ENCODE measurements around the gene SAXO1. TPM values are rescaled to one million over a fixed set of nuclear protein-coding genes. Genes with fewer than 3 reads are reported as not detected.

SAXO1 gene, protein sequence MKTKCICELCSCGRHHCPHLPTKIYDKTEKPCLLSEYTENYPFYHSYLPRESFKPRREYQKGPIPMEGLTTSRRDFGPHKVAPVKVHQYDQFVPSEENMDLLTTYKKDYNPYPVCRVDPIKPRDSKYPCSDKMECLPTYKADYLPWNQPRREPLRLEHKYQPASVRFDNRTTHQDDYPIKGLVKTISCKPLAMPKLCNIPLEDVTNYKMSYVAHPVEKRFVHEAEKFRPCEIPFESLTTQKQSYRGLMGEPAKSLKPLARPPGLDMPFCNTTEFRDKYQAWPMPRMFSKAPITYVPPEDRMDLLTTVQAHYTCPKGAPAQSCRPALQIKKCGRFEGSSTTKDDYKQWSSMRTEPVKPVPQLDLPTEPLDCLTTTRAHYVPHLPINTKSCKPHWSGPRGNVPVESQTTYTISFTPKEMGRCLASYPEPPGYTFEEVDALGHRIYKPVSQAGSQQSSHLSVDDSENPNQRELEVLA
- polyA plus RNA-seq (2013, experiment 1 of 2), result 0.01 TPM
- polyA plus RNA-seq (2013, experiment 2 of 2), result 0.04 TPM

DNA sequence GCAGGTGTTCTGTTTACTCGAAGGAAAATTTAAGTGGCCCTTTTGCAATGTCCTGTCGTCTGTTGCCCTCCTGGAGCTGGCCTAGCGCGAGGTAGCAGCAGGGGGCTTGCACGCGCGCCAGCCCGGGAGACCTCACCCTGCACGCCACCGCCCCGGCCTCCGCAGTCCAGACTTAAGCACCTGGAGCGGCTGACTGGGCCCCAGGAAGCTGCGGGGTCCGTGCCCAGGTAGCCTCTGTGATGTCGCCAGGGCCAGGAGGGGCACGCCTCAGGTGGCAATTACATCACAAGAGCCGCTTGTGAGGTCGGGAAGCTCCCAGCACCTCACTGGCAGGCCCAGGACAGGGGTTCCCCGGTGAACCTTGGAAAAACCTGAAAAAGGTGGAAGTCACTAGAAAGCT, at the start of gene SAXO1:
TSS of gene SAXO1 (minus strand) at position 195 of the 400 bp plus-strand sequence. CDS start 301 bp downstream, outside the sequence.
- no CpG with 5 or more reads among the region's 20 CpGs for WGBS (ENCODE audit: extremely low coverage, insufficient coverage, low lambda C conversion rate)
- H3K4me1 ChIP-seq (ENCODE audit: control insufficient read depth, low read depth, low read length), result no peaks in the 10 kb centered on the region
- H3K4me2 ChIP-seq (ENCODE audit: low read length), result no peak within 1 kb of the TSS

DNA sequence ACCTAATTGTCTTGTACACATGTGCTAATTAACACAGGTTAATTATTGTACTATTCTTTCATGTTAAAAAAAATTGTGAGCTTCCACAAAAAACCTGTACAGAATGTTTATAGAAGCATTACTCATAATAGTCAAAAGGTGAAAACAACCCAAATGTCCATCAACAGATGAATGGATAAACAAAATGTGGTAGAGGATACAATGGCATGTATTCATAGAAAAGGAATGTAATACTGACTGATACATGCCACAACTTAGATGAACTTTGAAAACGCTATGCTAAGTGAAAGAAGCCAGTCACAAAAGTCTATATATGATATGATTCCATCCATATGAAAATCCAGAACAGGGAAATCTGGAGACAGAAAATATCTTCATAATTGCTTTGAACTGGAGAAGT, 41.8 kb upstream of the SAXO1 start:
- H4K5ac ChIP-seq (ENCODE audit: low read length), result no peak overlapping the region
- H2BK120ac ChIP-seq (ENCODE audit: low read depth, low read length), result no peak overlapping the region
- H2BK5ac ChIP-seq (ENCODE audit: low read length), result no peak overlapping the region
- H3K36me3 ChIP-seq (ENCODE audit: control insufficient read depth, insufficient read depth, low read length), result peaks cover 3% of the 10 kb centered on the region
- H3K18ac ChIP-seq (ENCODE audit: low read length), result no peak overlapping the region
- no peaks in the 10 kb centered on the region for H3K79me1 ChIP-seq (ENCODE audit: low read length)
- H4K8ac ChIP-seq (ENCODE audit: low read depth, low read length), result no peak overlapping the region
- no peak overlapping the region for H2BK15ac ChIP-seq (replicated peaks; ENCODE audit: low read depth)
- DNase-seq, result no peak
- no peak overlapping the region for H3K9ac ChIP-seq (ENCODE audit: low read length)
- no peak overlapping the region for H3K23ac ChIP-seq (ENCODE audit: low read length)
- no peak overlapping the region for H3K4me2 ChIP-seq (ENCODE audit: low read length)
- no peaks in the 10 kb centered on the region for H3K79me2 ChIP-seq (ENCODE audit: control insufficient read depth, insufficient read depth, low read length)
- H3K4me3 ChIP-seq (ENCODE audit: low read length), result no peak overlapping the region
- H3K56ac ChIP-seq (ENCODE audit: low read length), result no peak overlapping the region
- no peak overlapping the region for H2AK5ac ChIP-seq (ENCODE audit: low read length)
- no peak overlapping the region for H3K4ac ChIP-seq (ENCODE audit: low read depth, low read length)
- H3K27me3 ChIP-seq (ENCODE audit: insufficient read depth, low read length, poor library complexity), result no peaks in the 10 kb centered on the region
- WGBS (ENCODE audit: extremely low coverage, insufficient coverage, low lambda C conversion rate), result no CpG with 5 or more reads among the region's 1 CpG
- H3K27ac ChIP-seq (ENCODE audit: low read depth, low read length), result no peak overlapping the region
- H3K4me1 ChIP-seq (ENCODE audit: control insufficient read depth, low read depth, low read length), result no peaks in the 10 kb centered on the region

More for the DNA sequence above, at the start of gene SAXO1:
- Histone ChIP-seq H3K56ac (ENCODE audit: low read length) (no peak within 1 kb of the TSS), H3K4me3 (ENCODE audit: low read length) (no peak within 1 kb of the TSS), H3K4ac (ENCODE audit: low read depth, low read length) (no peak within 1 kb of the TSS), H3K18ac (ENCODE audit: low read length) (no peak within 1 kb of the TSS), H4K5ac (ENCODE audit: low read length) (no peak within 1 kb of the TSS), H3K23ac (ENCODE audit: low read length) (no peak within 1 kb of the TSS), H3K79me2 (ENCODE audit: control insufficient read depth, insufficient read depth, low read length) (no peaks in the 10 kb centered on the region), H3K27ac (ENCODE audit: low read depth, low read length) (no peak within 1 kb of the TSS), H3K9ac (ENCODE audit: low read length) (no peak within 1 kb of the TSS), H2BK120ac (ENCODE audit: low read depth, low read length) (no peak within 1 kb of the TSS), H4K8ac (ENCODE audit: low read depth, low read length) (no peak within 1 kb of the TSS), H3K36me3 (ENCODE audit: control insufficient read depth, insufficient read depth, low read length) (no peaks in the 10 kb centered on the region), H3K79me1 (ENCODE audit: low read length) (no peaks in the 10 kb centered on the region), H2AK5ac (ENCODE audit: low read length) (no peak within 1 kb of the TSS), H2BK15ac (replicated peaks; ENCODE audit: low read depth) (no peak within 1 kb of the TSS), H2BK5ac (ENCODE audit: low read length) (no peak within 1 kb of the TSS), H3K27me3 (ENCODE audit: insufficient read depth, low read length, poor library complexity) (no peaks in the 10 kb centered on the region)
- DNase-seq, result no peak

DNA sequence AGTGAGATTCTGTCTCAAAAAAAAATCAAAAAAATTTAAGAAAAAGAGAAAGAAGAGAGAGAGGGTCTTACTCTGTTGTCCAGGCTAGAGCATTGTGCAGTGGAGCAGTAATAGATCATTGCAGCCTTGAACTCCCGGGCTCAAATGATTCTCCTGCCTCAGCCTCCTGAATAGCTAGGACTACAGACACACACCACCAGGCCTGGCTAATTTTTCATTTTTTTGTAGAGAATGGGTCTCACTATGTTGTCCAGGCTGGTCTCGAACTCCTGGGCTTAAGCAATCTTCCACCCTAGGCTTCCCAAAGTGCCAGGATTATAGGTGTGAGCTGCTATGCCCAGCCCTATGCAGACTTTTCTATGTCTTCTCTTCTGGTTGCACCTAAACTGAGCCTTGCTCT, 41.2 kb upstream of the SAXO1 start:
- H4K5ac ChIP-seq (ENCODE audit: low read length), result no peak overlapping the region
- no peak overlapping the region for H3K27ac ChIP-seq (ENCODE audit: low read depth, low read length)
- no peak overlapping the region for H2BK120ac ChIP-seq (ENCODE audit: low read depth, low read length)
- H2BK5ac ChIP-seq (ENCODE audit: low read length), result no peak overlapping the region
- DNase-seq, result no peak
- no peaks in the 10 kb centered on the region for H3K4me1 ChIP-seq (ENCODE audit: control insufficient read depth, low read depth, low read length)
- H4K8ac ChIP-seq (ENCODE audit: low read depth, low read length), result no peak overlapping the region
- H3K27me3 ChIP-seq (ENCODE audit: insufficient read depth, low read length, poor library complexity), result no peaks in the 10 kb centered on the region
- WGBS (ENCODE audit: extremely low coverage, insufficient coverage, low lambda C conversion rate), result no CpG with 5 or more reads among the region's 2 CpGs
- H3K23ac ChIP-seq (ENCODE audit: low read length), result no peak overlapping the region
- no peak overlapping the region for H3K4ac ChIP-seq (ENCODE audit: low read depth, low read length)
- H3K79me2 ChIP-seq (ENCODE audit: control insufficient read depth, insufficient read depth, low read length), result no peaks in the 10 kb centered on the region
- no peak overlapping the region for H2BK15ac ChIP-seq (replicated peaks; ENCODE audit: low read depth)
- no peak overlapping the region for H3K56ac ChIP-seq (ENCODE audit: low read length)
- H3K79me1 ChIP-seq (ENCODE audit: low read length), result no peaks in the 10 kb centered on the region
- no peak overlapping the region for H3K18ac ChIP-seq (ENCODE audit: low read length)
- no peak overlapping the region for H3K4me3 ChIP-seq (ENCODE audit: low read length)
- peaks cover 5% of the 10 kb centered on the region for H3K36me3 ChIP-seq (ENCODE audit: control insufficient read depth, insufficient read depth, low read length)
- no peak overlapping the region for H2AK5ac ChIP-seq (ENCODE audit: low read length)
- no peak overlapping the region for H3K4me2 ChIP-seq (ENCODE audit: low read length)
- no peak overlapping the region for H3K9ac ChIP-seq (ENCODE audit: low read length)

DNA sequence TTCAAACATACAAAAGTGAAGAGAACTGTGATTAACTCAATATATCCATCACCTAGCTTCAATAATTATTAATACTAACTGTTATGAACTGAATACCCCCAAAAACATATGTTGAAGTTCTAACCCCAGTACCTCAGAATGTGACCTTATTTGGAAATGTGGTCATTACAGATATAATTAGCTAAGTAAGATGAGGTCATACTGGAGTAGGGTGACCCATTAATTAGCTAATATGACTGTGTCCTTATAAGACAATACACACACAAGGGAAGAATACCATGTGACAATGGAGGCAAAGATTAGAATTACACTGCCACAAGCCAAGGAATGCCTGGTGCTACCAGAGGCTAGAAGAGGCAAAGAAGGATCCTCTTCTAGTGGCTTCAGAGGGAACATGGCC, 24.0 kb upstream of the SAXO1 start:
- no peak overlapping the region for H3K56ac ChIP-seq (ENCODE audit: low read length)
- DNase-seq, result no peak
- no peak overlapping the region for H2BK120ac ChIP-seq (ENCODE audit: low read depth, low read length)
- no peak overlapping the region for H2BK15ac ChIP-seq (replicated peaks; ENCODE audit: low read depth)
- no peaks in the 10 kb centered on the region for H3K4me1 ChIP-seq (ENCODE audit: control insufficient read depth, low read depth, low read length)
- H3K36me3 ChIP-seq (ENCODE audit: control insufficient read depth, insufficient read depth, low read length), result peaks cover 3% of the 10 kb centered on the region
- no peak overlapping the region for H2BK5ac ChIP-seq (ENCODE audit: low read length)
- H4K8ac ChIP-seq (ENCODE audit: low read depth, low read length), result no peak overlapping the region
- no peaks in the 10 kb centered on the region for H3K27me3 ChIP-seq (ENCODE audit: insufficient read depth, low read length, poor library complexity)
- no peak overlapping the region for H3K18ac ChIP-seq (ENCODE audit: low read length)
- H3K79me1 ChIP-seq (ENCODE audit: low read length), result no peaks in the 10 kb centered on the region
- H3K23ac ChIP-seq (ENCODE audit: low read length), result no peak overlapping the region
- no peak overlapping the region for H2AK5ac ChIP-seq (ENCODE audit: low read length)
- no peak overlapping the region for H3K9ac ChIP-seq (ENCODE audit: low read length)
- H3K4me3 ChIP-seq (ENCODE audit: low read length), result no peak overlapping the region
- H3K27ac ChIP-seq (ENCODE audit: low read depth, low read length), result no peak overlapping the region
- H4K5ac ChIP-seq (ENCODE audit: low read length), result no peak overlapping the region
- H3K4ac ChIP-seq (ENCODE audit: low read depth, low read length), result no peak overlapping the region
- no peak overlapping the region for H3K4me2 ChIP-seq (ENCODE audit: low read length)
- H3K79me2 ChIP-seq (ENCODE audit: control insufficient read depth, insufficient read depth, low read length), result no peaks in the 10 kb centered on the region

DNA sequence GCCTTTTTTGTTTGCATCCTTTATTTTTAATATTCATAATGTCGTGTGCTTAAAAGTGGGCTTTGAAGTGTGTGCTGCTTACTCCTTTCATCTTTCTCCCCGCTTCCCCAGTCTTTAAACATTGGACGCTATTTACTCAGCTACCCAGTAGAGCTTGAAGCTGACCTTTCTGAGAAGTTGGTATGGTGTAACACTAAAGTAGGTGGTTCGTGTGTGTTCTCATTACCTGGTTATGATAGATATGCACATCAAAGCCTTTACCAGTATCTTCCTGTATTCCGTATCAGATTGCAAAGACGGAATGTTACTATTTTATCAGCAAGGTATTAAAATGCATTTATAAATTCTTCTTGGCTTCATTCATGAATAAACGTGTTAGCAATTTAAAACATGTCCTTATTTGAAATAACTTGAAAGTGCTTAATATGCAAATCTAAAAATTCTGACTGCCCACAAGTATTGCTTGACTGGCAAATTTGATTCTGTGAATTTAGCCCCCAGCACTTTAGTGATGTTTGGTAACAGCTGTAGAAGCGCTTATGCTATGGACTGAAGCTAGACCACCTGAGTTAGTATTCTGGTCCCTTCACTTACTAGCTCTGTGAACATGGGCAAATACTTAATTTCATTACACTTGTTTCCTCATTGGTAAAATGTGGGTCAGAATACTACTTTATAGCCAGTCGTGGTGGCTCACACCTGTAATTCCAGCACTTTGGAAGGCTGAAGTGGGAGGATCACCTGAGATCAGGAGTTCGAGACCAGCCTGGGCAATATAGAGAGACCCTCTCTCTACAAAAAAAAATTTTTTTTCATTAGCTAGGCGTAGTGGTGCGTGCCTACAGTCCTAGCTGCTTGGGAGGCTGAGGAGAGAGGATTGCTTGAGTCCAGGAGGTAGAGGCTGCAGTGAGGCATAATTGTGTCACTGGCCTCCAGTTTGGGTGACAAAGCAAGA, 17.9 kb upstream of the SAXO1 start:
- H4K8ac ChIP-seq (ENCODE audit: low read depth, low read length), result no peak overlapping the region
- peak overlapping the region; percentile 15 for H3K23ac ChIP-seq (ENCODE audit: low read length)
- no peaks in the 10 kb centered on the region for H3K27me3 ChIP-seq (ENCODE audit: insufficient read depth, low read length, poor library complexity)
- peak; percentile 7 for DNase-seq
- H3K4me2 ChIP-seq (ENCODE audit: low read length), result peak overlapping the region; percentile 97
- H4K5ac ChIP-seq (ENCODE audit: low read length), result no peak overlapping the region
- no peak overlapping the region for H3K18ac ChIP-seq (ENCODE audit: low read length)
- peaks cover 10% of the 10 kb centered on the region for H3K79me1 ChIP-seq (ENCODE audit: low read length)
- peaks cover 2% of the 10 kb centered on the region for H3K4me1 ChIP-seq (ENCODE audit: control insufficient read depth, low read depth, low read length)
- H3K56ac ChIP-seq (ENCODE audit: low read length), result peak overlapping the region; percentile 95
- no peak overlapping the region for H3K4ac ChIP-seq (ENCODE audit: low read depth, low read length)
- peaks cover 15% of the 10 kb centered on the region for H3K79me2 ChIP-seq (ENCODE audit: control insufficient read depth, insufficient read depth, low read length)
- no peak overlapping the region for H3K27ac ChIP-seq (ENCODE audit: low read depth, low read length)
- H2AK5ac ChIP-seq (ENCODE audit: low read length), result no peak overlapping the region
- H2BK120ac ChIP-seq (ENCODE audit: low read depth, low read length), result no peak overlapping the region
- H3K36me3 ChIP-seq (ENCODE audit: control insufficient read depth, insufficient read depth, low read length), result no peaks in the 10 kb centered on the region
- no peak overlapping the region for H2BK5ac ChIP-seq (ENCODE audit: low read length)
- no CpG with 5 or more reads among the region's 12 CpGs for WGBS (ENCODE audit: extremely low coverage, insufficient coverage, low lambda C conversion rate)
- no peak overlapping the region for H2BK15ac ChIP-seq (replicated peaks; ENCODE audit: low read depth)
- H3K9ac ChIP-seq (ENCODE audit: low read length), result peak overlapping the region; percentile 93
- H3K4me3 ChIP-seq (ENCODE audit: low read length), result peak overlapping the region; percentile 81
